Small intestine (tissue), 4 donors: ENCODE data around the gene PSMD3. TPM values are rescaled to one million over a fixed set of nuclear protein-coding genes. Genes with fewer than 3 reads are reported as not detected.

Source experiments
- polyA plus RNA-seq, 4 donors: library from polyadenylated mRNA; stranded (reverse) in 3 of 4; unstranded in 1 of 4; fragments of 200-250 nt in 3 of 4; fragments of 120-200 nt in 1 of 4; gene quantifications; one replicate each; pipeline versions ENCODE4 v1.2.1 to v1.2.3, GENCODE V29; 2013
- donor health status: healthy with polysubstance abuse.
- donor health status: Bipolar disorder and iron deficiency.
- donor health status: healthy.

PSMD3 gene
- polyA plus RNA-seq, 4 donors: 43.6 to 93.6 (median 62.3) TPM

Other genes starting within 250 kb of the PSMD3 start
- gene GRB7, start 242.9 kb upstream of the PSMD3 start, polyA plus RNA-seq: 10 to 100 TPM; 10.9 to 42.4 (median 13.0) TPM
- 1 to 10 TPM in 3 of 4 donors, under 1 TPM in 1; 0.67 to 1.6 (median 1.4) TPM for gene IKZF3, start 116.5 kb upstream of the PSMD3 start, polyA plus RNA-seq
- gene ZPBP2, start 112.6 kb upstream of the PSMD3 start, polyA plus RNA-seq: not detected
- 100 to 1,000 TPM in 3 of 4 donors, 10 to 100 TPM in 1; 31.9 to 255 (median 165) TPM for gene GSDMB, start 62.2 kb upstream of the PSMD3 start, polyA plus RNA-seq
- 10 to 100 TPM; 60.7 to 75.3 (median 72.0) TPM for gene ORMDL3, start 53.2 kb upstream of the PSMD3 start, polyA plus RNA-seq
- gene LRRC3C, start 53.1 kb upstream of the PSMD3 start, polyA plus RNA-seq: under 1 TPM in 1 of 4 donors, not detected in 3; 0.10 TPM
- gene GSDMA, start 17.8 kb upstream of the PSMD3 start, polyA plus RNA-seq: under 1 TPM in 3 of 4 donors, not detected in 1; 0.04 to 0.63 (median 0.54) TPM
- 1 to 10 TPM in 2 of 4 donors, not detected in 2; 2.0 to 2.8 TPM for gene CSF3, start 34.6 kb downstream of the PSMD3 start, polyA plus RNA-seq
- gene MED24, start 73.6 kb downstream of the PSMD3 start, polyA plus RNA-seq: 10 to 100 TPM; 43.0 to 72.0 (median 57.1) TPM
- 10 to 100 TPM; 22.4 to 67.5 (median 43.4) TPM for gene THRA, start 82.2 kb downstream of the PSMD3 start, polyA plus RNA-seq
- gene NR1D1, start 119.8 kb downstream of the PSMD3 start, polyA plus RNA-seq: 10 to 100 TPM in 2 of 4 donors, 1 to 10 TPM in 2; 2.7 to 25.1 (median 12.1) TPM
- gene MSL1, start 141.2 kb downstream of the PSMD3 start, polyA plus RNA-seq: 100 to 1,000 TPM in 1 of 4 donors, 10 to 100 TPM in 3; 53.1 to 120 (median 69.3) TPM
- 10 to 100 TPM; 24.2 to 55.1 (median 32.8) TPM for gene CASC3, start 159.7 kb downstream of the PSMD3 start, polyA plus RNA-seq
- gene RAPGEFL1, start 196.7 kb downstream of the PSMD3 start, polyA plus RNA-seq: 100 to 1,000 TPM in 1 of 4 donors, 10 to 100 TPM in 3; 24.5 to 121 (median 57.9) TPM
- 10 to 100 TPM; 12.5 to 22.9 (median 14.0) TPM for gene WIPF2, start 238.5 kb downstream of the PSMD3 start, polyA plus RNA-seq